ENCODE measurements around the gene ZNF627.
"Not testable (repeated sequence)": the region's sequence is repeated elsewhere in the genome, so short reads cannot be mapped to it uniquely, and the experiment has no call there.

The ZNF627 gene

DNA sequence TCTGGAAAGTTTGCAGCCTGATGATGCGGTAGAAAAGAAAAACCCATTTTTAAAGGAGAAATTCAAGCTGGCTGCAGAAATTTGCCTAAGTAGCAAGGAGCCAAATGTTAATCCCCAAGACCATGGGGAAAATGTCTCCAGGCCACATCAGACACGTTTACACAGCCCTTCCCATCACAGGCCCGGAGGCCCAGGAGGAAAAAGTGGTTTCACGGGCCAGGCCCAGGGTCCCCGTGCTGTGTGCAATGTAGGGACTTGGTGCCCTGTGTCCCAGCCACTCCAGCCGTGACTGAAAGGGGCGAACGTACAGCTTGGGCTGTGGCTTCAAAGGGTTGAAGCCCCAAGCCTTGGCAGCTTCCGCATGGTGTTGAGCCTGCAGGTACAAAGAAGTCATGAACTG, 35.9 kb downstream of the ZNF627 start:
- no peak for DNase-seq

DNA sequence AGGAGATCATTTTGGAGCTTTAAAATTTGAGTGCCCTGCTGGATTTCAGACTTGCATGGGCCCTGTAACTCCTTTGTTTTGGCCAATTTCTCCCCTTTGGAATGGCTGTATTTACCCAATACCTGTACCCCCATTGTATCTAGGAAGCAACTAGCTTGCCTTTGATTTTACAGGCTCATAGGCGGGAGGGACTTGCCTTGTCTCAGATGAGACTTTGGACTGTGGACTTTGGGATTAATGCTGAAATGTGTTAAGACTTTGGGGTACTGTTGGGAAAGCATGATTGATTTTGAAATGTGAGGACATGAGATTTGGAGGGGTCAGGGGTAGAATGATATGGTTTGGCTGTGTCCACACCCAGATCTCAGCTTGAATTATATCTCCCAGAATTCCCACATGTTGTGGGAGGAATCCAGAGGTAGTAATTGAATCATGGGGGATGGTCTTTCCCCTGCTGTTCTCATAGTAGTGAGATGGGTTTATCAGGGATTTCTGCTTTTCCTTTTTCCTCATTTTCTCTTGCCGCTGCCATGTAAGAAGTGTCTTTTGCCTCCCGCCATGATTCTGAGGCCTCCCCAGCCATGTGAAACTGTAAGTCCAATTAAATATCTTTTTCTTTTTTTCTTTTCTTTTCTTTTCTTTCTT, 36.9 kb downstream of the ZNF627 start:
- not testable (repeated sequence) for DNase-seq

DNA sequence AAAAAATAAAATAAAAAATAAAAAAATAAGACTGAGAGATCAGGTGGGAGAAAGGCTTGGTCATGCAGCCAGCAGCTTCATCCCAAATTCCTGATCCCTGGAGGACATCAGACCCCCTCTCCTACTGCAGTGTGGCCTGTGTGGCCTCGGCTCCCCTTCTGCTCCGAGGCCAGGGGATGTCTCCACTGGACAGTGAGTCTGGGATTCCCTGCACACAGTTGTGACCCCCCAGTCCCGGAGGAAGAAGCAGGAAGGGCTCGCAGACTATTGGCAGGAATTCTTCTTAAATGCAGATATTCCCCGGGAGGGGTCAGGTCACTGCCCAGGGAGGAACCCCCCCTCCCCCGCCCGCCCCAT, 41.9 kb downstream of the ZNF627 start:
- no peak for DNase-seq

DNA sequence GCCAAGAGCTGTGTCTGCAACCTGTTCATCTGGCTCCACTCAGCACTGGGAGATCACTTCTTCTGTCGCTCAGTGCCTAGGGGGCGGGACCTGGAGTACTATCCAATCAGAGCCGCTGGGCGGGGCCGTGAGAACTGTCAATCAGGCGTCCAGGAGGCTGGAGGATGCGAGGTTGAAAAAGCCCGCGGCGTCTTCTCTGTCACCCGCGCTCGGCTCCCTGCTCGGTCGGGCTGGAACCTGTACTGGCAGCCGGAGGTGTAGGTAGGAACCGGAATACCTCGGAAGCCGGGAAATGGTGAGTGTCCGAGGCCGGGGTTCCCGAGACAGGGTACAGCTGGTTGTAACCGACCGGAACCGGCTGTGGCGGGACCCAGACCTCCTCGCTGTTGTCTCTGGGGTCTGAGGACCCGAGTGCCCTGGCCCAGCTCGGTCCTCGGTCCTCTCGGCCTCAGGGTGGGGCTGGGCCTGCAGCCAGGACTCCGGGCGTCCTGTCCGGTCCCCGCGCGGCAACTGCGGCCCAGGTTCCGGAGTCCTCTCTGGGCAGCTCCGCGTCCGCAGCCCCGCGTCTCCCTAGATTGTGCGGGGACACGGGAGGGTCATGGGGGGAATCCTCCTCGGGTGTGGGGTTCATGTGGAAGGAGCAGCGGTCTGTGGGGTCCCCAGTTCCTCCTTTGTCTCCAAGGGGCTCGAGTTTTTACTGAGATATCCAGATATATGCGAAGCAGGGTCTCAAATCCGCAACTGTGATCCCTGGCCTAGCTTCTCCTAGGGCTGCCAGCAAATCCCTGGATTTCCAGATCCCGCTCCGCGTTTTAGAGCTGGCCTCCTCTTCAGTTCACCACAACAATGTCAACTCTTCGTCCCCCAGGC, 42.6 kb downstream of the ZNF627 start:
- DNase-seq = peak; percentile 81

DNA sequence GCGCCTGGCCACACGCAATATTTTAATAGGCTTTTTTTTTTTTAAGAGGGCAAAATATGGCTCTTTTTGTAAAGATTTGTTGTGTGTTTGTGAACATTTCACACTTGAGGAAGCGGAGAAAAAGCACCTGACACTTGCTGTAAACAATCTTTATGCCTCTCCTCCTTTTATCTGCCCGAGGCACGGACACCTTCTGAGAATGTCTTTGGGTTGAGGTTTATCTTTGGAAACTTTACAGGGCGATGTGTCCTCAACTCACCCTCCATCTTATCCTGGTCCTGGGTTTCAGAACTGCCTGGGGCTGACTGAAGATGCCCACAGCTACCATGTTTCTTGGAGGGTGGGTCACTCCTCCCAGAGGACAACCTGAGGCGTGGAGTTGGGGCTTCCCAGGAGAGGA, 44.0 kb downstream of the ZNF627 start:
- DNase-seq = no peak

DNA sequence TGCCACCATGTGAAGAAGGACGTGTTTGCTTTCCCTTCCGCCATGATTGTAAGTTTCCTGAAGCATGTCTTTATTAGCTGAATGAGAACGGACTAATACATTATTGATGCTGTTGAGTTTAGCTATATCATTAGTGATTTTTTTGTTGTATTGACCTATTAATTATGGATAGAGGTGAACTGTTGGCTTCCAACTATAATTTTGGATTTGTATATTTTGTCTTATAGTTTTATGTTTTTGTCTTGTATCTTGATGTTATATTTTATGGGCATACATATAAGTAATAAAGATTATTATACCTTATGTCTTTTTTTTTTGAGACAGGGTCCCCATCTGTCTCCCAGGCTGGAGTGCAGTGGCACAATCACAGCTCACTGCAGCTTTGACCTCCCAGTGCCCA, 45.6 kb downstream of the ZNF627 start:
- no peak for DNase-seq

DNA sequence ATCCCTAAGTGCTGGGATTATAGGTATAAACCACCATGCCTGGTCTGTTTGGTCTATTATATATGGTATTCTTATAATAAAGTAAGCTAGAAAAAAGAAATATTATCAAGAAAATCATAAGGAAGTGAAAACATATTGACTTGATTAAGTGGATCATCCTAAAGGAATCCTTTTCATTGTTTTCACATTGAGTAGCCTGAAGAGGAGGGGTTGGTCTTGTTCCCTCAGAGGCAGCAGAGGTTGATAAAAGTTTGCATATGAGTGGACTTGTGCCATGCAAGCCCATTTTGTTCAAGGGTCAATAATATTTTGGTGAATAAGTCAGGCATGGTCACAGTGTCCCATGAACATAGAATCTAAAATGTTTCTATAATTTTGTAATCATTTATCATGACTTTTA, 52.7 kb downstream of the ZNF627 start:
- DNase-seq = no peak

DNA sequence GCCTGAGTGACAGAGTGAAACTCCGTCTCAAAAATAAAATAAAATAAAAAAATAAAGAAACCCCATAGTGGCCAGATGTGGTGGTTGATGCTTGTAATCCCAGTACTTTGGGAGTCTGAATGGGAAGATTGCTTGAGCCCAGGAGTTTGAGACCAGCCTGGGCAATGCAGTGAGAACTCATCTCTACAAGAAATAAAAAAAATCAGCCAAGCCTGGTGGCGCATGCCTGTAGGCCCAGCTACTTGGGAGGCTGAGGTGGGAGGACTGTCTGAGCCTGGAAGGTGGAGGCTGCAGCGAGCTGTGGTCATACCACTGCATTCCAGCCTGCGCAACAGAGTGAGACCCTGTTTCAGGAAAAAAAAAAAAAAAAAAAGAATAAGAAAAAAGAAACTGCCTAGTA, 53.8 kb downstream of the ZNF627 start:
- no peak for DNase-seq

DNA sequence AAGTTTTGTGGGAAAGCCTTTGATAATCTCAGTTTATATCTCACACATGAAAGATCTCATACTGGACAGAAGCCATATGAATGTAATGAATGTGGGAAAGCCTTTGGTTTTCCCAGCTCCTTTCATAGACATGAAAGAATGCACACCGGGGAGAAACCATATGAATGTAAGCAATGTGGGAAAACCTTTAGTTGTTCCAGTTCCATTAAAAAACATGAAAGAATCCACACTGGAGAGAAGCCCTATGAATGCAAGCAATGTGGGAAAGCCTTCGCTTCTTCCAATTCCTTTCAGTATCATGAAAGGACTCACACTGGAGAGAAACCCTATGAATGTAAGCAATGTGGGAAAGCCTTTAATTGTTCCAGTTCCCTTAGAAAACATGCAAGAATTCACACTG, 54.8 kb downstream of the ZNF627 start:
- no peak for DNase-seq

DNA sequence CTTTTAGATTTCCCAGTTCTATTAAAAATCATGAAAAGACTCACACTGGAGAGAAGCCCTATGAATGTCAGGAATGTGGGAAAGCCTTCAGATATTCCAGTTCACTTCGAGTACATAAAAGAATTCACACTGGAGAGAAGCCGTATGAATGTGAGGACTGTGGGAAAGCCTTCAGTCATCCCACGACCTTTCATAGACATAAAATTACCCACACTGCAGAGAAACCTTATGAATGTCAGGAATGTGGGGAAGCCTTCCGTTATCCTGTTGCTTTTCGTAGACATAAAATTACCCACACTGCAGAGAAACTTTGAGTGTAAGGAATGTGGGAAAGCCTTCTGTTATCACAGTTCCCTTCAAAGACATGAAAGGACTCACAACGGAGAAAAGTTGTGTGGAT, 55.2 kb downstream of the ZNF627 start:
- no peak for DNase-seq

DNA sequence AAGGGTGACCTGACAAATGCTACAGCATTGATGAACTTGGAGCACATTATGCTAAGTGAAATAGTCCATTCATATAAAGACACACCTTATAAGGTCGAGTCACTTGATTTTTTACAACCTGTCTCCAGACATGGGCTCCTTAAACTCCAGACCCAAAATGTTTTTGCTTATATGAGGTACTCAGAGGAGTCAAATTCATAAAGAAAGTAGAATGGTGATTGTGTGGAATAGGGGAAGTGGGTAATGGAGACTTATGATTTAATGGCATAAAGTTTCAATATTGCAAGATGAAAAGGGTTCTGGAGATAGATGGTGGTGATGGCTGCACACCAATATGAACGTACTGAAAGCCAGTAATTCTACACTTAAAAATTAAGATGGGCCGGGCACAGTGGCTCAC, 59.3 kb downstream of the ZNF627 start:
- no peak for DNase-seq

DNA sequence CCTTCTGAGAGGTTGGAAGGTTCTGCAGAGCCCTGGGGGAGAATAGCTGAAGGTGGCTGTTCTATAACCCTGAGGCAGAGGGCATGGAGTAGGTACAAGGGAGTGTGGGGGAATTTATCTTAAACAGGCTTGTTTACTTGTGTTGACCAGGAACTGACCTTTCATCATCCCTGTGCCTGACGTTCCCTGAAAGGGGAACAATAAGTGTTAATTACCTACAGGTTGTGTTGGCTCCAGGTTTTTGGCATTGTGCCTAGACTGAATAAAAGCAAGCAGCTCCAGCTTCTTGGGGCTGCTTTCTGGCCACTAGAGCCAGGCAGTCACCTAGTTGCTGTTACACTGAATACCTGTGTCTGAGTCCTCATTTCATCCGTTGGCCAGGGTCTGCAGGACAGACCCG, 60.0 kb downstream of the ZNF627 start:
- DNase-seq = no peak

DNA sequence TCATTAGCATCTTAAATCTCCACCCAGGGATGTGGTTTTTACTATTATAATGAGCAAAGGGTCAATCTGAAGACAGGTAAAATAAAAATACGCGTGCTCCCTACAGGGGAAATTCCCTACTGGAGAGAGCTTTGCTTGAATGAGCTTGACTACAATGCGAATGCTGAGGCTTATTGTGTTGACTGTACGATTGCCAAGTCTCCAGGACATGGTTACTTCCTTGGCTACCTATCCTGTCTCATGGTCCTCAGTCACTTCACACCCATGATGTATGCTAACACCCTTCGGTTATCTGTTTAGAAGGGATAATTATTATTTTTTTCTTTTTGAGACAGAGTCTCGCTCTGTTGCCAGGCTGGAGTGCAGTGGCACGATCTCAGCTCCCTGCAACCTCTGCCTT, 61.7 kb downstream of the ZNF627 start:
- no peak for DNase-seq

DNA sequence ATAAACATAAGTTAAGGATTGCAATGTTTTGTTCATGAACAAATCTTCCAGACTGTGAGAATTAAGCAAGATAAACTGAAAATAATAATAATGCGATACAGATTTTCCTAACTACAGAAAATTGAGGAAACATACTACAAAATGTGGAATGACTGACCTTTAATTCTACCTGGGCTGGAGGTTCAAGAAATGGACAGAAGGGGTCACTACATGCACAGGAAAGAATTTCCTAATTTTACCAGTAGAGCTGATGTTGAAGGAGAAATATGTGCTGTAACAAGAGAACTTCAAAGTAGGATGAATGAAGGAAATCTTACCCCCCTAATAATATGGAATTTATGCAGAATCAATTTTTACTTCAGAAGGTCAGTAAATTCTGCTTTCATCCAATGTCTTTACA, 62.3 kb downstream of the ZNF627 start:
- DNase-seq = no peak

DNA sequence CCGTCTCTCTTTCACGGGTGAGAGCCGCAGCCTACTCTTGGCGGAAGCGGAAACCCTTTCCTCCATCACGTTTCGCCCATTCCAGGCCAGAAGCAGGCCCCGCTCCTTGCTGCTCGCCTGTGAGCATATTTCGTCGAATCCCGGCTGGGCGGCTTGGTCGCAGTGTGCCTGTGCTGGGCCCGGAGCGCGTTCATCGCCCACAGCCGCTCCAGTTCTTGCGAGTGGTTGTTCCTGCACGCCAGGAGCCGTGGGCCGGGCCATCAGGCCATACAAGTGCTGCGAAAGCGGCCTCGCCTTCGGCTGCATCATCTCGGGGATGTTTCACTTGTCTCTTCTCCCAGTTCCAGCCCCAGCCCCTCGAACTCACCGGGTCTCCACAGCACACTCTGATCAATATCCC, 65.0 kb downstream of the ZNF627 start:
- no peak for DNase-seq

DNA sequence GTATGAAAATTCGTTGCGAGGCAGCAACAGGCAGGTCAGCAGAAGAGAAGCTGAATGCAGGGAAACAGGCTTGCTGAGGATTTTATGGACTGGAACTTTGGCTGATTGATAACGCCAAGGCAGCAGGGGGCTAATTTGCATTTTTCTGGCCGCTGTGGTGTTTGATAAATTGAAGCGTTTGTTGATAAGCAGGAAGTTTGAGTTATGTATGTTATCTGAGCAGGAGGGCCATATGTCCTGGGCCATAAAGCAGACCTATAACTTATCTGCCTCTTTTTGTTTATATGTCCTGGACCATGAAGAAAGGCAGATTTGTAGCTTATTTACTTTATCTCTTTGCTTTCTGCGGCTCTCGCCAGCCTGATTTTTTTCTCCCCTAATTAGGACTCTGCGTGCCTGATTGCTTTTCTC, 65.9 kb downstream of the ZNF627 start:
- DNase-seq = no peak
